Measurements from ENCODE around the gene COQ7.
A peak's percentile ranks its signal among the peaks of the same experiment; 100 is the strongest.

Gene COQ7

GRCh38 chr16:19113577-19114358 lies 46.4 kb downstream of the COQ7 start, which contains the start of gene ITPRIPL2:
TSS of gene ITPRIPL2 (plus strand) at chr16:19113964. CDS start at chr16:19114462, 498 bp downstream.
- DNase-seq = peak; percentile 68

GRCh38 chr16:19114359-19115147 lies 47.1 kb downstream of the COQ7 start:
- no peak for DNase-seq

- no peak for DNase-seq
Measured at GRCh38 chr16:19115148-19116021, 48.0 kb downstream of the COQ7 start.

- DNase-seq = peak; percentile 25
Measured at GRCh38 chr16:19116711-19117449, 49.5 kb downstream of the COQ7 start.

- peak; percentile 93 for DNase-seq
Measured at GRCh38 chr16:19118938-19119431, 51.6 kb downstream of the COQ7 start.

- peak; percentile 77 for DNase-seq
Measured at GRCh38 chr16:19119564-19119963, 52.1 kb downstream of the COQ7 start.

- DNase-seq = no peak
Measured at GRCh38 chr16:19123535-19124178, 56.2 kb downstream of the COQ7 start.

GRCh38 chr16:19126300-19126699 lies 58.9 kb downstream of the COQ7 start:
- no peak for DNase-seq

- peak; percentile 36 for DNase-seq
Measured at GRCh38 chr16:19127205-19127604, 59.8 kb downstream of the COQ7 start.

- no peak for DNase-seq
Measured at GRCh38 chr16:19127674-19128131, 60.3 kb downstream of the COQ7 start.

GRCh38 chr16:19128454-19129200 lies 61.2 kb downstream of the COQ7 start:
- DNase-seq = no peak

All from OCI-M1 (cell line).